CD4-positive, alpha-beta T cell treated with Interleukin-15 for 1 hour (primary cell): ENCODE results near the gene VPS9D1.
"Not testable (repeated sequence)": the region's sequence is repeated elsewhere in the genome, so short reads cannot be mapped to it uniquely, and the experiment has no call there.

ENCODE experiments used
- DNase-seq: peaks from one replicate; pipeline ENCODE4 v3.0.0-alpha.2; 2020

The VPS9D1 gene

GRCh38 chr16:89691986-89692569, 28.6 kb downstream of the VPS9D1 start:
- no peak for DNase-seq

GRCh38 chr16:89691231-89691985, 29.3 kb downstream of the VPS9D1 start:
- DNase-seq, result no peak

- DNase-seq, result no peak
These were observed 30.3 kb downstream of the VPS9D1 start for GRCh38 chr16:89690392-89690901.

- DNase-seq, result not testable (repeated sequence)
These were observed 31.1 kb downstream of the VPS9D1 start for GRCh38 chr16:89689621-89690020.

GRCh38 chr16:89689142-89689541, 31.6 kb downstream of the VPS9D1 start:
- DNase-seq, result no peak

GRCh38 chr16:89688395-89688794, 32.3 kb downstream of the VPS9D1 start:
- no peak for DNase-seq

GRCh38 chr16:89687092-89687940, 33.4 kb downstream of the VPS9D1 start:
- no peak for DNase-seq

- DNase-seq, result peak; percentile 87
These were observed 34.1 kb downstream of the VPS9D1 start, which contains the start of gene CDK10 for GRCh38 chr16:89686520-89687091. Gene CDK10, plus strand, starts transcription at chr16:89686689. Its CDS starts 22 bp downstream, at chr16:89686711.

- DNase-seq, result no peak
These were observed 34.8 kb downstream of the VPS9D1 start for GRCh38 chr16:89685916-89686315.

GRCh38 chr16:89678258-89678657, 42.4 kb downstream of the VPS9D1 start:
- no peak for DNase-seq

GRCh38 chr16:89672177-89672941, 48.3 kb downstream of the VPS9D1 start:
- DNase-seq, result no peak

GRCh38 chr16:89671565-89671964, 49.1 kb downstream of the VPS9D1 start:
- not testable (repeated sequence) for DNase-seq

GRCh38 chr16:89670496-89671431, 49.9 kb downstream of the VPS9D1 start:
- no peak for DNase-seq

- no peak for DNase-seq
These were observed 50.9 kb downstream of the VPS9D1 start for GRCh38 chr16:89669755-89670154.

- DNase-seq, result no peak
These were observed 51.9 kb downstream of the VPS9D1 start for GRCh38 chr16:89668790-89669158.

- DNase-seq, result no peak
These were observed 53.1 kb downstream of the VPS9D1 start for GRCh38 chr16:89667633-89668032.

- not testable (repeated sequence) for DNase-seq
These were observed 53.7 kb downstream of the VPS9D1 start for GRCh38 chr16:89667000-89667399.

GRCh38 chr16:89664238-89664637, 56.5 kb downstream of the VPS9D1 start:
- DNase-seq, result not testable (repeated sequence)

- no peak for DNase-seq
These were observed 59.5 kb downstream of the VPS9D1 start for GRCh38 chr16:89661215-89661614.

GRCh38 chr16:89660146-89660545, 60.6 kb downstream of the VPS9D1 start:
- no peak for DNase-seq
